Gastroesophageal sphincter (tissue), 4 donors: ENCODE data around the gene ZNF607. TPM values are rescaled to one million over a fixed set of nuclear protein-coding genes. Genes with fewer than 3 reads are reported as not detected.

Experiments
- ATAC-seq: fragments of 150-250 bp; one replicate; pipeline ENCODE4 v1.9.1; 2016; ENCODE audit warnings: mild to moderate bottlenecking, moderate library complexity
- H3K27ac ChIP-seq, 4 donors: fragments of 200-600 bp; sonication (generic) in 3 of 4; 1 replicate in 3 of 4; 2 replicates in 1 of 4; pipeline ENCODE4 v1.5.1; 2016 to 2019
- H3K27me3 ChIP-seq: fragments of 200-600 bp; sonication (generic); one replicate; pipeline ENCODE4 v1.5.1; 2019
- H3K36me3 ChIP-seq, 2 donors: fragments of 200-600 bp; sonication (generic); one replicate each; pipeline ENCODE4 v1.5.1; 2019; ENCODE audit warnings: control low read depth in 1 of 2
- H3K4me1 ChIP-seq, 3 donors: fragments of 200-600 bp; sonication (generic); 1 replicate in 2 of 3; 2 replicates in 1 of 3; pipeline ENCODE4 v1.5.1; 2016 to 2019; ENCODE audit warnings: control low read depth in 2 of 3
- H3K4me3 ChIP-seq, 2 donors: fragments of 200-600 bp; sonication (generic); one replicate each; pipeline ENCODE4 v1.5.1; 2019; ENCODE audit warnings: mild to moderate bottlenecking in 1 of 2, moderate library complexity in 1 of 2
- H3K9me3 ChIP-seq, 3 donors: fragments of 200-600 bp; sonication (generic); one replicate each; pipeline ENCODE4 v1.5.1; 2017 to 2019; ENCODE audit warnings: control low read depth in 2 of 3
- EP300 ChIP-seq: sonication (generic); formaldehyde crosslinking; IDR thresholded peaks from one replicate; pipeline ENCODE4 v1.6.1; 2017; ENCODE audit warnings: antibody characterized with exemption, mild to moderate bottlenecking
- POLR2A ChIP-seq, 2 donors: fragments of 450-650 bp; IDR thresholded peaks; one replicate each; pipeline ENCODE4 v1.6.1; 2017; ENCODE audit warnings: antibody characterized with exemption in 2 of 2, mild to moderate bottlenecking in 2 of 2, moderate library complexity in 1 of 2
- POLR2AphosphoS5 ChIP-seq: sonication (generic); formaldehyde crosslinking; IDR thresholded peaks from one replicate; pipeline ENCODE4 v1.6.1; 2017; ENCODE audit warnings: antibody characterized with exemption
- WGBS, 2 donors: methylation state at CpG; one replicate each; pipeline ENCODE4 v1.1.5; 2018; ENCODE audit warnings: low coverage in 1 of 2; 5-methylcytosine and 5-hydroxymethylcytosine counted together
- total RNA-seq, 4 donors: library from RNA; depleted of rRNA; stranded (reverse); fragments of >200 nt; gene quantifications; one replicate each; pipeline ENCODE4 v1.1.0, GENCODE V29; 2016
- TF ChIP-seq, protein P1 (sequence below), 4 experiments: fragments of 200-600 bp in 2 of 4; fragments of 450-650 bp in 2 of 4; sonication (generic) in 1 of 4; IDR thresholded peaks; one replicate each; pipeline ENCODE4 v1.5.1; 2017 to 2019; ENCODE audit warnings: antibody characterized with exemption in 4 of 4, mild to moderate bottlenecking in 2 of 4, moderate library complexity in 2 of 4

The ZNF607 gene
- total RNA-seq, 4 donors from 2014 or later, result 3.9 to 14.9 (median 5.9) TPM

DNA sequence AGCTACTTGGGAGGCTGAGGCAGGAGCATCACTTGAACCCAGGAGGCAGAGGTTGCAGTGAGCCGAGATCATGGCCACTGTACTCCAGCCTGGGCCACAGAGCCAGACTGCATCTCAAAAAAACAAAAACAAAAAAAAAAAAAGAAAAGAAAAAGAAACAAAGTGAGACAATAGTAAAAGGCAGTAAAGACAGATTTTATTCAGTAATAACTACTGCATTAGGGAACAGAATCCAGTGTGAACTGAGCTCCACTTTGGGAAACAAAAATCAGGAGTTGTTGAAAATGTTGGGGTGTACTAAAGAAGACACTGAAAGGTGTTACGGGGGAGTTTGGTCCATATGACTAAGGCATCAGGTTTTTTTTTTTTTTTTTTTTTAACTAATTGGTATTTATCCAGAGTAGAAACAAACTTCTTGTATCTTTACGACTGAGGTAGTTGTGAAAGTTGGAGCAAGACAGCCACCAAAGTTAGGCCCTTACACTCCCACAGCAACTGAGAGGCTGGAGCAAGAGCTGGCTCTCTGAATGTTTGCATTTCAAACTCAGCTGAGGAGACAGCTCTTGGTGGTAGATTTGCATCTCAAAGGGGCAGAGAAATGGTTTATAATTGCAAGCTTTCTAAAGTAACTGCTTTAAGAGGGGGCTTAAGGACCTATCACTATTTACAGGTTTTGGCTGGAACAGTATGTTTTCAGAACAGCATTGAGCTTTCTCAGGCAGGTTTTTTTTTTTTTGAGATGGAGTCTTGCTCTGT, 24.2 kb downstream of the ZNF607 start:
- WGBS, 2 donors, result 52 to 67% methylated on average over 2 of the region's 3 CpGs
- no peak overlapping the region for H3K4me3 ChIP-seq
- H3K4me1 ChIP-seq, result peaks cover 0 to 20% (median 0%) of the 10 kb centered on the region in 3 donors
- H3K9me3 ChIP-seq, result peaks cover 0 to 16% (median 0%) of the 10 kb centered on the region in 3 donors
- no peak for TF ChIP-seq POLR2A (IDR thresholded peaks at IDR 0.05)
- no peak for TF ChIP-seq POLR2AphosphoS5
- TF ChIP-seq EP300, result no peak
- TF ChIP-seq, protein P1, sequence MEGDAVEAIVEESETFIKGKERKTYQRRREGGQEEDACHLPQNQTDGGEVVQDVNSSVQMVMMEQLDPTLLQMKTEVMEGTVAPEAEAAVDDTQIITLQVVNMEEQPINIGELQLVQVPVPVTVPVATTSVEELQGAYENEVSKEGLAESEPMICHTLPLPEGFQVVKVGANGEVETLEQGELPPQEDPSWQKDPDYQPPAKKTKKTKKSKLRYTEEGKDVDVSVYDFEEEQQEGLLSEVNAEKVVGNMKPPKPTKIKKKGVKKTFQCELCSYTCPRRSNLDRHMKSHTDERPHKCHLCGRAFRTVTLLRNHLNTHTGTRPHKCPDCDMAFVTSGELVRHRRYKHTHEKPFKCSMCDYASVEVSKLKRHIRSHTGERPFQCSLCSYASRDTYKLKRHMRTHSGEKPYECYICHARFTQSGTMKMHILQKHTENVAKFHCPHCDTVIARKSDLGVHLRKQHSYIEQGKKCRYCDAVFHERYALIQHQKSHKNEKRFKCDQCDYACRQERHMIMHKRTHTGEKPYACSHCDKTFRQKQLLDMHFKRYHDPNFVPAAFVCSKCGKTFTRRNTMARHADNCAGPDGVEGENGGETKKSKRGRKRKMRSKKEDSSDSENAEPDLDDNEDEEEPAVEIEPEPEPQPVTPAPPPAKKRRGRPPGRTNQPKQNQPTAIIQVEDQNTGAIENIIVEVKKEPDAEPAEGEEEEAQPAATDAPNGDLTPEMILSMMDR (IDR thresholded peaks at IDR 0.05), result no peak
- no peak overlapping the region for H3K27ac ChIP-seq
- H3K36me3 ChIP-seq, result peaks cover 0 to 40% of the 10 kb centered on the region in 2 donors
- ATAC-seq, result no peak
- H3K27me3 ChIP-seq, result no peaks in the 10 kb centered on the region

DNA sequence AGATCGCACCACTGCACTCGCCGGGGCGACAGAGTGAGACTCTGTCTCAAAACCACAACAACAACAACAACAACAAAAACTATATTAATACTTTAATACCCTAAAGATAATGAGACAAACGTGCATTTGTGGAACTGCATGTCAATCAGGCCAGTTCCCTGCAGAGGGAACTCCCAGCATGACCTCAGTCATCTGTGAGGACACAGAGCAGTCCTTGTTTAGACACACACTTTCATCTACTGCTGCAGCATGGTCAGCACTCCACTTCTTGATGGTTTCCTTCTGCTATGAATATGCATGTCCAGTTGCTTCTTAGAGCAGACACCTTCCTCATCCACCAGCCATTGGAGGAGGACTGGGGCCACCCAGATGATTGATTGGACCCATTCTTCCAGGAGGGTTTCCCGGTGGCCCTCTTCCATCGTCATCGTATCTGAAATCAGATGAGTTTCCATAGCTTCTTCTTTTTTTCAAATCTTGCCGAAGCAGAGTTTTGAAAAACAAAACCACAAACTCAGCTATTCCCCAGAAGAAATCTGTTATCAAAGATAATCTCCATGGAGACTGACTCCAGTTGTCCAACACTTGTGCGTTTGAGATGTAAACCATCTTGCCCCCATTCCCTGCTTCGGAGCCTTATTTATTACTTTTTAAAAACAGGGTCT, 26.5 kb downstream of the ZNF607 start:
- H3K36me3 ChIP-seq, result peaks cover 0 to 24% of the 10 kb centered on the region in 2 donors
- H3K9me3 ChIP-seq, result peaks cover 0 to 4% (median 0%) of the 10 kb centered on the region in 3 donors
- peak overlapping the region in 2 of 4 donors; percentile 88 to 89 for H3K27ac ChIP-seq
- ATAC-seq, result no peak
- WGBS, 2 donors, result 19 to 59% methylated on average over 6 to 7 of the region's 11 CpGs
- no peaks in the 10 kb centered on the region for H3K27me3 ChIP-seq
- TF ChIP-seq POLR2A (IDR thresholded peaks at IDR 0.05) (no peak), EP300 (no peak), POLR2AphosphoS5 (no peak)
- TF ChIP-seq, protein P1 (IDR thresholded peaks at IDR 0.05), result no peak
- H3K4me1 ChIP-seq, result peaks cover 0 to 23% (median 0%) of the 10 kb centered on the region in 3 donors
- peak overlapping the region in 1 of 2 donors; percentile 70 for H3K4me3 ChIP-seq

DNA sequence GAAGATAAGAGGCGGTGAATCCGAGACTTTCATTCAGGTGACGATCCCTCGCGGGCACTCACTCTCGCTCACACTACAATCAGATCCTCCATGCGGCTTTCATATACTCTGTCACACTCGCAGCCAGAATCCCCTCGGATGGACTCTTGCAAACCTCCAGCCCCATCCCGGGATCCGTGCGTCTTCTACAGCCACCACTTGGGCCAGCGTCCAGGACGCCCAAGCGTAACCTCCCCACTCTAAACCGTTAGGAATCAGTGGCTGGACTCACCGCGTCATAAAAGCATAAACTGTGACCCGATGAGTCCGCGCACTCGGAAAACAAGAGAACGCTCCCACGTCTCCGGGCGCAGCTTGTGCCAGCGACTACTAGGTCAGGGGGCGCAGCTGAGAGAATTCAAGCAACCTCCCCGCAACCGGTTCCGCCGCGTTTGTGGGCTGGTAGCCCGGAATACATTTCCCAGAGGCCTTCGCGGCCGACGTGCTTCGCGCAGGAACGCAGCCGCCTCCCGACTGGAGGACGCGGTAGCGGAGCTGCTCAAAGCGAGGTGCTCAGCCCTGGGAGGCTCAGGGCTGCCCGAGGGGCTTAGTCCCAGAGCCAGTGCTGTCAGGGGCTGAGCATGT, 27.6 kb downstream of the ZNF607 start:
- Histone ChIP-seq H3K9me3 (peaks cover 0 to 4% (median 0%) of the 10 kb centered on the region in 3 donors), H3K36me3 (peaks cover 0 to 16% of the 10 kb centered on the region in 2 donors), H3K4me1 (peaks cover 0 to 23% (median 0%) of the 10 kb centered on the region in 3 donors), H3K27ac (peak overlapping the region; percentile 50 to 89 (median 88)), H3K4me3 (peak overlapping the region; percentile 53 to 70), H3K27me3 (no peaks in the 10 kb centered on the region)
- WGBS, 2 donors, result 0 to 1% methylated on average over 5 to 12 of the region's 48 CpGs
- TF ChIP-seq, protein P1 (IDR thresholded peaks at IDR 0.05), result peak in 1 of 4 experiments; percentile 51
- TF ChIP-seq POLR2A (IDR thresholded peaks at IDR 0.05) (peak; percentile 45 to 49), POLR2AphosphoS5 (peak; percentile 70), EP300 (no peak)
- ATAC-seq, result peak; percentile 90

DNA sequence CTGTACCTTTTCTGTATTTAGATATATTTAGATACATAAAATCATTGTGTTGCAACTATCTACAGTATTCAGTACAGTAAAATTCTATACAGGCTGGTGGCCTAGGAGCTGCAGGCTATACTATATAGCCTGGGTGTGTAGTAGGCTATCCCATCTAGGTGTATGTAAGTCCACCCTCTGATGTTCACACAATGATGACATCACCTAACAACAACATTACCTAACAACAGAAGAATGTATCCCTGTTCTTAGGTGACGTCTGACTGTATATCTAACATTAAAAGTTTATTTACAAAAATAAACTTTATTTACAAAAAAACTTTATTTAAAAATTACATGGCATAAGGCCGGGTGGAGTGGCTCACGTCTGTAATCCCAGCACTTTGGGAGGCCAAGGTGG, 36.0 kb downstream of the ZNF607 start:
- H3K27me3 ChIP-seq, result no peaks in the 10 kb centered on the region
- peaks cover 0 to 33% (median 0%) of the 10 kb centered on the region in 3 donors for H3K9me3 ChIP-seq
- H3K27ac ChIP-seq, result no peak overlapping the region
- no peaks in the 10 kb centered on the region for H3K4me1 ChIP-seq
- no peak overlapping the region for H3K4me3 ChIP-seq
- peaks cover 0 to 74% of the 10 kb centered on the region in 2 donors for H3K36me3 ChIP-seq
- 86 to 100% methylated on average over 2 to 3 of the region's 3 CpGs for WGBS, 2 donors
- ATAC-seq, result no peak
- TF ChIP-seq, protein P1 (IDR thresholded peaks at IDR 0.05), result no peak
- TF ChIP-seq POLR2A (IDR thresholded peaks at IDR 0.05) (no peak), EP300 (no peak), POLR2AphosphoS5 (no peak)
